ENCODE data around the gene TNK2.
"Not testable (repeated sequence)": the region's sequence is repeated elsewhere in the genome, so short reads cannot be mapped to it uniquely, and the experiment has no call there.

TNK2 gene

GRCh38 chr3:195901836-195902585 lies 6.3 kb downstream of the TNK2 start:
- not testable (repeated sequence) for DNase-seq (ENCODE audit: low read depth); H3K4me3 ChIP-seq (ENCODE audit: low read depth, low read length)

DNA sequence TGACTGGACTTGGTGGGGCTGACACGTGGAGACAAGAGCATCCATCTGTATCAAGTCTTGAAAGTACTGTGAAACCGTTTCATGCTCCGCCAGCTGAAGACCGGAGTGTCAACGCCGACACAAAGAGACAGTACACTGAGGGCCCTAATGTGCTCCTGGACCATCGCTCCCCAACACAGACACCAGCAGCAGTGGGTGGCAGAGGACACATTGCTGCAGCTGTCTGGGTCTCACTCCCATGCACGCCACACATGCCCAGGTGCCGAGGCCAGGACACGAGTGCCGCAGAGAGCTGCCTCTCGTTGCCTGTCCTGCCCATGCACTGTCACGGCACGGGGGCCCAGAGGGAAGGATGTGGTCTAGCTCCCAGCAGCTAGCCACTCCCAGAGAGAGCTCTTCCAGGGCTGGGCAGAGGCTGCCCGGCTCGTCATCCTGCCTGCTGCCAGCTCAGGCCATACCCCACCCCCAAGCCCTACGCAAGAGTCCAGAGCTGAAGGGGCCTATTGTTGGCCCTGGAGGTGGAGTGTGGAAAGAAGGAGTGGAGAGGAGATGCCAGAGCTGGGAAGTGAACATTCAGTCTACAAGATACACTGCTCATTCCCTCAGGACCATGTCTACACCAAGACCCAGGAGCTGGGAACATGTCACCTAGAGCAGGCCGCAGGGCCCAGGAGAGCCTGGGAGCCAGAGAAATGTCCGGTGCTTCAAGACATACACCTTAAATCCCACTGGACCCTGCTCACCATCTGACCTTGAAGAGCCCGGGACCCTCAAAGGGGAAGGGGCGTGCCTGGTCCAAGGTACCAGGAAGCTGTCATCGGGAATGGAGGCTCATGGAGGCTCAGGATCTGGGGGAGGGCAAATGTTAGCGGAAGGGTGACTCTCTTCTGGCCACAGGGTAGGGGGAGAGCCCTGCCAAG lies 7.7 kb downstream of the TNK2 start:
- H3K4me3 ChIP-seq (ENCODE audit: low read depth, low read length), result no peak overlapping the region
- DNase-seq (ENCODE audit: low read depth), result no peak

GRCh38 chr3:195899701-195900435 lies 8.5 kb downstream of the TNK2 start:
- DNase-seq (ENCODE audit: low read depth), result no peak
- H3K4me3 ChIP-seq (ENCODE audit: low read depth, low read length), result no peak overlapping the region

DNA sequence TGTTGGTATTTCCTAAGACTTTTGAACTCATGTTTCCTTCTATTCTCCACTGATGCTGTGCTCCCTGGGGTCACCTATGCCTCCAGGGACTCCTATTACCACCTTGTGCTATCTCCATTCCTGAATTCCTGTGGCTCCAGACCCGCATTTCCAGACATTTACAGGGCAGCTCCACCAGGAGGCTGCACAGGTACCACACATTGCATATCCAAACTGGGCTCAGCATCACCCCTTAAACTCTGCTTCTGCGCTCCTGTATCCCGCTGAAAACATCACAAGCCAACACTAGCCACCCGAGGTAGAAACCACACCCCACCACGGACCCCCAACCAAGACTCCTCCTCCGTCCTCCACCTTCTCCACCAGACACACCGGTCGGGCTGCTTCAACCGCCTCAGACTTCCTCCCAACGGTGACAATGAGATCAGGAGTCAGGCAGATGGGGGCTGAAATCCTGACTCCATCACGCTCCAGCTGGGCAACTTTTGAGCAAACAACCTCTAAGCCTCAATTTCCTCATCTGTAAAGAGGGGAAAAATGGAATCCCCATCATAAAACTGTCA lies 10.4 kb downstream of the TNK2 start:
- no peak for DNase-seq (ENCODE audit: low read depth)
- H3K4me3 ChIP-seq (ENCODE audit: low read depth, low read length), result no peak overlapping the region

DNA sequence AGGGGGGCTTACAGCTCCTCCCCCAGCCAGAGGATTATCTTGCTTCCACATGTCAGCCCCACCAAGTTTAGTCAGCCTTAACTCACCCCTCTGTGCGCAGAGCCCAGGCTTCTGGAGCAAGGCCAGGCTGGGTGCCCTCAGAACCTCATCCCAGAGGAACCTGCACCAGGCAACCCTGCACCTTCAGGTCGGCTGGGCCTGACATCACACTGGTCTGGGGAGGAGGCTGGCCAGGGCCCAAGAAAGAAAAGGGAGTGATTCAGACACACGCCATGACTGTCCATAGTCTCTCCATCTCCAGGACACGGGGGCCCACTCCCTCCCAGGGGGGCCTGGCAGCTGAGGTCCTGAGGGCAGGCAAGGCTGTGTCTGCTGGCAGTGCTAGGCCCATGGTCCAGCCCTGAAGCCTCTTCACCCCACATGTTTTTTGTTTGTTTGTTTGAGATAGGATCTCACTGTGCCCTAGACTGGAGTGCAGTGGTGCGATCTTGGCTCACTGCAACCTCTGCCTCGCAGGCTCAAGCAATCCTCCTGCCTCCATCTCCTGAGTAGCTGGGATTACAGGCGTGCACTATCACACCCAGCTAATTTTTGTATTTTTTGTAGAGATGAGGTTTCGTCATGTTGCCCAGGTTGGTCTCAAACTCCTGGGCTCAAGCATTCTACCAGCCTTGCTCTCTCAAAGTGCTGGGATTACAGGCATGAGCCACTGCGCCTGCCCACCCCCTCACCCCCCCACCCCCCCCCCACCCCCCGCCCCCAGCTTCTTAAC lies 11.1 kb downstream of the TNK2 start:
- no peak overlapping the region for H3K4me3 ChIP-seq (ENCODE audit: low read depth, low read length)
- DNase-seq (ENCODE audit: low read depth), result no peak

DNA sequence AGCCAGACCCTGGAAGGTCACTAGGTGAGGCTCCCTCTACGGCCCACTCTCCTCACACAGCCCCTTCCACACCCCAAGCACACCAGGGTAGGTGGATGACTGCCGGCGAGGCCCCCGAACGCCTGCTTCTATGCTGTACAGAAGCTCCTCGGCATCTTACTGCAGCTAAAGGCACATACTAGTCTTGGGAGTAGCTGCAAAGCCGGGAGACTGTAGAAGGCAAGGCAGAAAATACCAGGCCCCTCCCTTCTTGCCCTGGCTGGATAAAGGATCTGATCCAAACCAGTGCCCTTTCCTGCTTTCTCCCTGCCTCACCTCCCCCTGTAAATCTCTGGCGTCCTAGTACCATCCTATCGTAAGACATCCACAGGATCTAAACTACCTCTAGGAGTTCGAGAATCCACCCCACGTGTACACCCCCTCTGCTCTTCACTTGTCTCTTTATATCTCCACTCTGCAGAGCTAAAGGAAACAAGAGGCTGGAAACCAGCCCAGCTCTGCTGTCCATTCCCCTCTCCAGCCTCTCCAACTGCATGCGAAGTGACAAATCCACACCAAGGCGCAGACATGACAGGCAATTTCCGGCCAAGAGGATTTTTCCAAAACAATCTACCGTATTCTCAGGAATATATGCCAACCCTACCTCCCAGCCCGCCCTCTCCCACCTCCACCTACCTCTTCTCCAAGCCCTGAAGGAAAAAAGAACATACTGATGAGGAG lies 11.8 kb downstream of the TNK2 start:
- DNase-seq (ENCODE audit: low read depth), result peak; percentile 52
- H3K4me3 ChIP-seq (ENCODE audit: low read depth, low read length), result peak overlapping the region; percentile 67

DNA sequence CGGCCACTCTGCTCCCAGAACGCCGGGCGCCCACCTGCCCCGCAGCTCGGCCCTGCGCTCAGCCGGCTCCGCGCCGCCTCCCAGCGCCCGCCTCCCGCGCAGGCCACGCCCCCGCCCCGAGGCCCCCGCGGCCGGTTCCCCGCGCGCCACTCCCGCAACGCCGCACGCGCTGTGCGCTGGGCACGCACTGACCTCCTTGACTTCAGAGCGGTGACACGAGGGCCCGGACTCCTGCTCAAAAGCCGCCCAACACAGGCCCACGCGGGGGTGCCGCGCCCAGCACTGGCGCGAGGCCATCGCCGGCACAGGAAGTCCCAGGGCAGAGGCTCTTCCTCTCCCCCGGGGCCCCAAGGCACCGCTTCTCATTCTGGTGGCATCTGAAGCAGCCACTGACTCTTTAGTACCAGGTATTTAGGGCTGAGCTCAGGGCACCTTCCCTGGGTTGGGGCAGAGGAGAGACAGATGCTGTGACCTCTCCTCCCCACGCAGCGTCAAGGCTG lies 12.4 kb downstream of the TNK2 start:
- no peak for DNase-seq (ENCODE audit: low read depth)
- peak overlapping the region; percentile 67 for H3K4me3 ChIP-seq (ENCODE audit: low read depth, low read length)

DNA sequence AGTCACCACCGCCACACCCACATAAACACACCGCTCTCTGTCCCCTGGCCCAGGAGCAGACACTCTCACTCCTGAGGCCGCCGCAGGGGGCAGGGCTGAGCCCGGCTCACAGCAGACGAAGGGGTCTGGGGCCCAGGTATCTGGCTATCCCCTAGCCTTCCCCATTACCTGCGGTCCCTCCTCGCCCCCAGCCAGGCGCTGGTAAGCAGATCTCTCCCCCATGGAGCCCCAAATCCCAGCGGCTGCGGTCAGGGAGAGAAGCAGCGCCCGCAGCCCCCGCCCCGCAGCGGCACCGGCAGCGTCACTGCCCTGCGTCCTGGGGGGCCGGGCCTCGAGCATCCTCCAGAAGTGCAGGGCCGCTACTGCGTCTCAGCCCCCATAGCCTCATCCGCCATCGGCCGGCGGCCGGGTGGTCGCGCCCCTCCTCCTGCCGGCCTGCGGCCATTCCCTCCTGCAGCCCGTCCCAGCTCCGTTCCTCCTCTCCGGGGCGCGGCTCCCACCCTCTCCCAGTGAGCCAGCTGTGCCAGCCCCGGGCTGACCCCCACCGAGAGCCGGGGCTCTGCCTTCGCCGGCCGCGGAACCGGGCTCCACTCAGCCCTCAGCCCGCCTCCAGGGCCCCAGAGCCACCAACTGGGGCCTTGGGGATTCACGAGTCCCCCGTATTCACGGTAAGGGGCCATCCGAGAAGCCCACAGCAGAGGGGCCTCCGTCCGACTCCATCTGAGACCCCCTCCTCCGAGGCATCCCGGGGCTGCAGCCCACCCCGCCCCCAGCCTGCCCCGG lies 13.1 kb downstream of the TNK2 start:
- no peak for DNase-seq (ENCODE audit: low read depth)
- H3K4me3 ChIP-seq (ENCODE audit: low read depth, low read length), result peak overlapping the region; percentile 67

GRCh38 chr3:195893916-195894465 lies 14.4 kb downstream of the TNK2 start:
- no peak for DNase-seq (ENCODE audit: low read depth)
- no peak overlapping the region for H3K4me3 ChIP-seq (ENCODE audit: low read depth, low read length)

DNA sequence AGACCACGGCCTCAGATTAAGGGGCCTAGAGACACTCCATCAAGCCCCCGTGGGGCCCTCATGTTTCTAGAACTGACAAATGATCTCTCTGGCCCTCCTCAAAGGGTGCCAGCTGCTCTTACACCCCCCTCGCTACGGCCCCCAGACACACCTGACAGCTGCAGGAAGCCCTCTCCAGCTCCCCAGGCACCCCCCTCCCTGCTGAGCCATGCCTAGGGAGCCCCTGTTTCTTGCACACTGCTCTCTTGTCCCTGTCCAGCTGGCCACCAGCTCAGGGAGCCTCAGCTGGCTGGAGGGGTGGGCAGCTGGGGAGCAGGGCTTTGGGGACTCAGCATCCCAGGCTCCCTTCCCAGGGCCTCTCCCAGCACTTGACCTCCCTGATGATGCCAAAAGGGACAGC lies 14.8 kb downstream of the TNK2 start:
- DNase-seq (ENCODE audit: low read depth), result no peak
- H3K4me3 ChIP-seq (ENCODE audit: low read depth, low read length), result no peak overlapping the region

GRCh38 chr3:195893044-195893395 lies 15.3 kb downstream of the TNK2 start:
- no peak for DNase-seq (ENCODE audit: low read depth)
- peak overlapping the region; percentile 51 for H3K4me3 ChIP-seq (ENCODE audit: low read depth, low read length)

DNA sequence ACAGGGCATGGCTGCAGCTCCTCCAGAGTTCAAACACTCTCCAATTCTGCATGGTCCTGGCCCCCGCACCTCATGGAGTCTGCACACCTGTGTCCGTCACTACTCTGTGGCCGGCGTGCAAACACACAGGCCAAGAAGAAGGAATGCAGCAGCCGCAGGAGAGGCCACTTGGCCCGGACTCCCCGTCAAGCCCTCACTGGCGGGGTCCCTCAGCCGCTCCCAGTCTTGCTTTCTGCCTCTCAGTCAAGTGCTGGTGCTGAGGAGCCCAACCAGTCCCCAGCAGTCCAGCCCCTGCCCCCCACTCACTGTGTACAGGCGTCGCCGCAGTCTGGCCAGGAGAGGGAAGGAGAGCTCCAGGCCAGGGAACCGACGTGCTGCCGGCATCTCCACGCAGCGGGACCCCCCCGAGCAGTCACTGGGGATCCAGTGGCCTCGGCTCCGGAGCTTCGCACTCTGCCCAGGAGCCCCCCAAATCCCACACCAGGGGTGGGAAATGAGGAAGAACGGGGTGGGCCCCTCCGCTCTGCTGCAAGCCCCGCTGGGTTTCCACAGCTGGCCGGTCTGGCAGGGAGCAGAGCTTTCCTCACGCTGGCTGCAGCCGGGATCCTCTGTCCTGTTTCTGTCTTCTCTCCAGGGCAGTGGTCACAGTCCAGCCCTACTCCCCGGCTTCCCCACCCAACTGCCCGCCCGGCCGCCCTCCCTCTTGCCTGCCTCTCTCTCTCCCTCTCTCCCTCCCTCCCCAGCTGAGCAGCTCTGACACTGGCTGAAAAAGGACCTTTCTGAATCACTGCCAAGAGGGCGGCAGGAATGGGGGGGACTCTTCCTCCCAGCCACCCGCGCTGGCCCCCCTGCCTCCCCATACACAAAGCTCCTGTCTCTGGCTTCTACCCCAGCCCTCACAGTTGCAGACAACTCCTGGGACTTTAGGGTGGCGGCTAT lies 16.0 kb downstream of the TNK2 start:
- peak; percentile 47 for DNase-seq (ENCODE audit: low read depth)
- H3K4me3 ChIP-seq (ENCODE audit: low read depth, low read length), result peak overlapping the region; percentile 51

GRCh38 chr3:195891431-195892104 lies 16.8 kb downstream of the TNK2 start:
- DNase-seq (ENCODE audit: low read depth), result no peak
- peak overlapping the region; percentile 51 for H3K4me3 ChIP-seq (ENCODE audit: low read depth, low read length)

- H3K4me3 ChIP-seq (ENCODE audit: low read depth, low read length), result peak overlapping the region; percentile 25
- DNase-seq (ENCODE audit: low read depth), result no peak
Measured at GRCh38 chr3:195889870-195890295, 18.5 kb downstream of the TNK2 start.

DNA sequence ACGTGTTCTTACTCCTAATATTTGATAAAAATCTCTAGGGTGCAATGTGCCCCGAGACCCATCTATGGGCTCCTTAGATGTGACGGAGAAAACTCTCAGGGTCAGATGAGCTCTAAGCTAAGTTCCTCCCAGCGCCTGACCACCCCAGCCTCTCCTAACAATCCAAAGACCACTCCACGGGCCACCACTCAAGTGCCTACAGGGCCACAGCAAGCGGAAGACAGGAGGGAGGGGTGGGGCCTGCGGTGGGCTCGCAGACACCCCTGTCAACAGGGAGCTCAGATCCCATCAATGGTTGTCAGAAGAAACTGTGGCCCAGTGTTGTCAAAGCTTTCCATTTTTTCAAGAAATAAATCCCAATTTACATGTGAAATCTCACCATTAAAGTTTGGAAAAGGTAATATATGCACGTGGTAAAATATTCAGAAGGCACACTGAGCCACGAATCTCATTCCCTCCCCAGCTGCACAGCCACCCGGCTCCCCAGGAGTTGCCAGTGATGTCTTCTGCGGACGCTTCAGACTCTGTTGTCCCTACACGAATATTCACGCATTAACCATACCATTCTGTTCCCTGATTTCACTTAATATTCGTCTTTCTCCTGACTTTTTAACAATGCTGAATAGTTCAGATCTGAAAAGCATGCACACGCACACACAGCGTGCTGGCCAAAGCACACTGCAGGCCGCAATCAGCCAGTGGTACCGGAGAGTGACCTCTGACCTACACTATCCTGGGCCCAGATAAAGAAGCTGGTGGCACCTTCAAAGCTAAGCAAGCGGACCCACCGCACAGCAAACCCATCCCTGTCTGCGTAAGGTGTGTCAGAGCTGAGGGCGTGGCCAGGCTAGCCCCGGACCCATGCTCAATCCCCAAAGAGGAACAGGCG lies 19.1 kb downstream of the TNK2 start:
- DNase-seq (ENCODE audit: low read depth), result no peak
- H3K4me3 ChIP-seq (ENCODE audit: low read depth, low read length), result peak overlapping the region; percentile 25

Data from skeletal muscle cell (primary cell).